Measurements from ENCODE around the gene ARAP3. TPM values are rescaled to one million over a fixed set of nuclear protein-coding genes. Genes with fewer than 3 reads are reported as not detected.

ARAP3 gene
- total RNA-seq, 1 experiment from 2014 or later, result 27.6 TPM

- H3K4me2 ChIP-seq (ENCODE audit: insufficient read depth, insufficient read length, low read length), result no peak overlapping the region
- no peak overlapping the region for H3K9ac ChIP-seq (ENCODE audit: extremely low read depth, insufficient read length, low read length)
- no peak overlapping the region; a peak in 1 of 7 replicates for H3K27ac Mint-ChIP-seq
- no peak overlapping the region for H3K56ac ChIP-seq (ENCODE audit: insufficient read length, low read depth, low read length)
- H3K23me2 ChIP-seq (ENCODE audit: insufficient read length, low read depth, low read length, poor library complexity, severe bottlenecking), result peaks cover 8% of the 10 kb centered on the region
- no CpG with 5 or more reads among the region's 5 CpGs for WGBS (ENCODE audit: extremely low coverage, insufficient read length, low lambda C conversion rate)
- peaks cover 16 to 32% (median 25%) of the 10 kb centered on the region in 3 experiments; a peak in 6 of 7 replicates for H3K36me3 Mint-ChIP-seq (ENCODE audit: insufficient read depth in 1 of 3, low read depth in 3 of 3)
- no peak overlapping the region for H3K14ac ChIP-seq (ENCODE audit: insufficient read depth, low read length)
- H3K23ac ChIP-seq (ENCODE audit: insufficient read length, low read depth, low read length), result no peak overlapping the region
- H3K27me3 ChIP-seq (ENCODE audit: insufficient read depth, low read length), result no peaks in the 10 kb centered on the region
- H2AK5ac ChIP-seq (ENCODE audit: insufficient read length, low read length), result no peak overlapping the region
- no peak for DNase-seq
- no peak overlapping the region for H3K4ac ChIP-seq (ENCODE audit: low read depth, low read length)
- no peaks in the 10 kb centered on the region for H3K9me3 ChIP-seq (ENCODE audit: control insufficient read depth, low read depth, low read length)
- no peak overlapping the region for H4K8ac ChIP-seq (replicated peaks; ENCODE audit: insufficient read length, low read depth, low read length)
- H3K9me3 Mint-ChIP-seq, result no peaks in the 10 kb centered on the region
- H4K91ac ChIP-seq (ENCODE audit: insufficient read length, low read depth, low read length), result no peak overlapping the region
- H3K79me2 ChIP-seq (ENCODE audit: insufficient read depth, low read length), result no peaks in the 10 kb centered on the region
- H3K4me1 Mint-ChIP-seq, result peaks cover 17 to 22% of the 10 kb centered on the region in 2 experiments
- no peak overlapping the region for H2BK5ac ChIP-seq (ENCODE audit: insufficient read length, low read length)
- H3K18ac ChIP-seq (ENCODE audit: insufficient read length, low read depth, low read length), result no peak overlapping the region
- H3T11ph ChIP-seq (ENCODE audit: low read length), result no peak overlapping the region
- H4K5ac ChIP-seq (ENCODE audit: insufficient read length, low read depth, low read length), result no peak overlapping the region
- no peak overlapping the region for H3K4me3 Mint-ChIP-seq
- H3K27ac ChIP-seq (ENCODE audit: insufficient read length, low read depth, low read length), result no peak overlapping the region
- H3K4me1 ChIP-seq (ENCODE audit: insufficient read depth, low read length), result no peaks in the 10 kb centered on the region; the same call in 1 of the 2 replicates
- no peak overlapping the region for H2AFZ ChIP-seq (ENCODE audit: low read length)
- H3K27me3 Mint-ChIP-seq (ENCODE audit: low read depth), result peaks cover 6% of the 10 kb centered on the region; the same call in 1 of the 2 replicates
- no peak overlapping the region for H2BK12ac ChIP-seq (ENCODE audit: insufficient read length, low read depth, low read length)
- no peaks in the 10 kb centered on the region for H4K20me1 ChIP-seq (ENCODE audit: control insufficient read depth, insufficient read depth, insufficient read length)
- no peak for TF ChIP-seq CTCF (conservative IDR thresholded peaks at IDR 0.05)
- H3K79me1 ChIP-seq (ENCODE audit: insufficient read depth, low read depth, low read length, poor library complexity, severe bottlenecking), result no peaks in the 10 kb centered on the region
- no peak overlapping the region for H2BK120ac ChIP-seq (ENCODE audit: low read depth, low read length, poor library complexity, severe bottlenecking)
- no peak overlapping the region for H2BK20ac ChIP-seq (ENCODE audit: low read depth, low read length, poor library complexity, severe bottlenecking)
- H2BK15ac ChIP-seq (ENCODE audit: low read depth, low read length), result no peak overlapping the region
These were observed 34.8 kb downstream of the ARAP3 start for GRCh38 chr5:141647242-141647641.

Measured in H9 (cell line).